Measurements from ENCODE around the gene TKT. TPM values are rescaled to one million over a fixed set of nuclear protein-coding genes. Genes with fewer than 3 reads are reported as not detected.

The TKT gene
- total RNA-seq, 4 donors from 2014 or later = 497 to 698 (median 627) TPM

DNA sequence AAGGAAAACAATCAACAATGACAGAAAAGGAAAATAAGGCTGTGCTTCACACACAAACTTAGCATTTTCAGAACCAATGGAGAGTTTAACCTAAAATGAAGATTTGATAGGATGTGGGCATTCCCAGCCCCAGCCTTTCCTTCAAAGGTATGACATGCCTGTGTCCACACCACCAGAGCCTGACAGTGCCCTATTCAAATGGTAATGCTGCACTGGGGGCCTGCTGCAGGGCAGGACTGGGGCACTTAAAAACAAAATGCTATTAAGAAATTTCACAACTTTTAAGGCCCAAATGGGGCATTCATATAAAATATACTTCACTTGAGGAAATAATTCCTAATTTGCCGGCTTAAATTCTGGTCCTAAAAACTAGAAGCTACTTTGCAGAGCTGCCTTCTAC lies 30.9 kb upstream of the TKT start:
- intact Hi-C loops (cut with DNase I) = no loop called here
- H3K4me1 ChIP-seq = no peaks in the 10 kb centered on the region
- peaks cover 0 to 92% (median 9%) of the 10 kb centered on the region in 3 donors for H3K36me3 ChIP-seq
- TF ChIP-seq, protein P1, sequence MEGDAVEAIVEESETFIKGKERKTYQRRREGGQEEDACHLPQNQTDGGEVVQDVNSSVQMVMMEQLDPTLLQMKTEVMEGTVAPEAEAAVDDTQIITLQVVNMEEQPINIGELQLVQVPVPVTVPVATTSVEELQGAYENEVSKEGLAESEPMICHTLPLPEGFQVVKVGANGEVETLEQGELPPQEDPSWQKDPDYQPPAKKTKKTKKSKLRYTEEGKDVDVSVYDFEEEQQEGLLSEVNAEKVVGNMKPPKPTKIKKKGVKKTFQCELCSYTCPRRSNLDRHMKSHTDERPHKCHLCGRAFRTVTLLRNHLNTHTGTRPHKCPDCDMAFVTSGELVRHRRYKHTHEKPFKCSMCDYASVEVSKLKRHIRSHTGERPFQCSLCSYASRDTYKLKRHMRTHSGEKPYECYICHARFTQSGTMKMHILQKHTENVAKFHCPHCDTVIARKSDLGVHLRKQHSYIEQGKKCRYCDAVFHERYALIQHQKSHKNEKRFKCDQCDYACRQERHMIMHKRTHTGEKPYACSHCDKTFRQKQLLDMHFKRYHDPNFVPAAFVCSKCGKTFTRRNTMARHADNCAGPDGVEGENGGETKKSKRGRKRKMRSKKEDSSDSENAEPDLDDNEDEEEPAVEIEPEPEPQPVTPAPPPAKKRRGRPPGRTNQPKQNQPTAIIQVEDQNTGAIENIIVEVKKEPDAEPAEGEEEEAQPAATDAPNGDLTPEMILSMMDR (IDR thresholded peaks at IDR 0.05) = no peak
- no peak for TF ChIP-seq POLR2A (IDR thresholded peaks at IDR 0.05)
- 54 to 62% methylated on average over 1 of the region's 1 CpG for WGBS, 2 donors
- no peak overlapping the region for H3K4me3 ChIP-seq
- H3K27ac ChIP-seq = peak overlapping the region in 1 of 4 donors; percentile 50
- no peak for DNase-seq
- no peaks in the 10 kb centered on the region for H3K9me3 ChIP-seq
- no peaks in the 10 kb centered on the region for H3K27me3 ChIP-seq

- intact Hi-C loops (cut with DNase I) = no loop called here
- WGBS, 2 donors = 76 to 91% methylated on average over 8 of the region's 8 CpGs
- TF ChIP-seq, protein P1 (IDR thresholded peaks at IDR 0.05) = no peak
- no peak for TF ChIP-seq POLR2A (IDR thresholded peaks at IDR 0.05)
- Histone ChIP-seq H3K36me3 (peaks cover 0 to 63% (median 9%) of the 10 kb centered on the region in 3 donors), H3K4me1 (no peaks in the 10 kb centered on the region), H3K27ac (no peak overlapping the region), H3K9me3 (no peaks in the 10 kb centered on the region), H3K27me3 (no peaks in the 10 kb centered on the region), H3K4me3 (no peak overlapping the region)
- DNase-seq = no peak
Observed at GRCh38 chr3:53282581-53282980, 26.8 kb upstream of the TKT start.

DNA sequence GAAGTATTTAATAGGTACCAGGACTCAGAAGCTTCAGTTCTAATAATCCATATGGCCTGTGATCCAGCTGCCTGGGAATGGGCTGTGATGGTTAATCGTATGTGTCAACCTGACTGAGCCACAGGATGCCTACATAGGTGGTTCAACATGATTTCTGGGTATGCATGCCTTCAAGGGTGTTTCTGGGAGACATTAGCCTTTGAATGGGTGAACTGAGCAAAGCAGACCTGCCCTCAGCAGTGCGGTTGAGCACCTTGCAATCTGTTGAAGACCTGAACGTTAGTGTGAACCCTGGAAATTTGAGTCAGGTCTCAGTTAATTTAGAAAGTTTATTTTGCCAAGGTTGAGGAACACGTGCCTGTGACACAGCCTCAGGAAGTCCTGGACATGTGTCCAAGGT lies 22.8 kb upstream of the TKT start:
- Histone ChIP-seq H3K27me3 (no peaks in the 10 kb centered on the region), H3K27ac (no peak overlapping the region), H3K36me3 (peaks cover 0 to 24% (median 0%) of the 10 kb centered on the region in 3 donors), H3K4me1 (no peaks in the 10 kb centered on the region), H3K4me3 (no peak overlapping the region), H3K9me3 (no peaks in the 10 kb centered on the region)
- intact Hi-C loops (cut with DNase I) = no loop called here
- WGBS, 2 donors = 75 to 81% methylated on average over 3 to 4 of the region's 4 CpGs
- DNase-seq = no peak
- TF ChIP-seq, protein P1 (IDR thresholded peaks at IDR 0.05) = no peak
- no peak for TF ChIP-seq POLR2A (IDR thresholded peaks at IDR 0.05)

DNA sequence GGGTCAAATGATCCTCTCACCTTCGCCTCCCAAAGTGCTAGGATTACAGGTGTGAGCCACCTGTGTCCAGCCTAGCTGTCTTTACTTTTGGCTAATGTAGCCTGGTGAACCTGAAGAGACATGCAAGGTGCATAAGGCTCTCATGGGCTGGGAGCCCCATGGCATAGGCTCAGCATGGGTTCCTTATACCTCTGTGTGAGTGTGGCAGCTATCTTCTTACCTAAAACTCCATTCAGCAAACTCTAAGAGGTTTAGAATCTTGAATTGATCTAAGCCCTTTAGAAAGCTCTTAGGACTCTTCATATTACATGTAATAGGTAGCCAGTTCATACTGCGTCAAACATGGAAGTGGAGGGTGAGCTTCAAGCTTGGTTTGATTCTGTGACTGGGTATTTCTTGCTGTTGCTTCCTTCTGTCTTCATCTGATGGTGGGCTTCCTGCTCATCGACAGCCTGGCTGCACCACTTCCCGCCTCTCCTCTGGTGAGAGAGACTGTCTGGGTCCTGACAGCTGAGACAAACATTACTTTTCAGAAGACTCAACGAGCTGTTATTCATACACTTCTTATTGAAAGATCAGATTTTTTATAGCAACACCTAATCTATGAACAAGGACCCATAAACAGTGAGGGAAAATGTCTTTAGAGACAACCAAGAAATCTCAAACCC lies 19.2 kb upstream of the TKT start:
- Histone ChIP-seq H3K36me3 (no peaks in the 10 kb centered on the region), H3K27me3 (no peaks in the 10 kb centered on the region), H3K27ac (no peak overlapping the region), H3K4me3 (no peak overlapping the region), H3K9me3 (no peaks in the 10 kb centered on the region), H3K4me1 (peaks cover 9 to 14% (median 13%) of the 10 kb centered on the region in 3 donors)
- no peak for DNase-seq
- 55 to 58% methylated on average over 5 of the region's 5 CpGs for WGBS, 2 donors
- no peak for TF ChIP-seq POLR2A (IDR thresholded peaks at IDR 0.05)
- intact Hi-C loops (cut with DNase I) = no loop called here

- Histone ChIP-seq H3K27ac (no peak overlapping the region), H3K36me3 (no peaks in the 10 kb centered on the region), H3K4me1 (peaks cover 18 to 33% (median 26%) of the 10 kb centered on the region in 3 donors), H3K27me3 (no peaks in the 10 kb centered on the region), H3K9me3 (no peaks in the 10 kb centered on the region), H3K4me3 (no peak overlapping the region)
- 70 to 89% methylated on average over 4 to 7 of the region's 10 CpGs for WGBS, 2 donors
- intact Hi-C loops (cut with DNase I) = no loop called here
- DNase-seq = no peak
- TF ChIP-seq POLR2A (IDR thresholded peaks at IDR 0.05) = no peak
- TF ChIP-seq, protein P1 (IDR thresholded peaks at IDR 0.05) = no peak
Observed at GRCh38 chr3:53273146-53273670, 17.4 kb upstream of the TKT start.

Data from esophagus squamous epithelium (tissue), 5 donors.